SHP77 treated with DMSO at 0.1 percent for 48 hours (cell line): ENCODE measurements around the gene BTNL8.

Experiments
- DNase-seq: peaks from one replicate; lab custom pipeline; 2025; lab: John Stamatoyannopoulos, UW

Gene BTNL8

DNA sequence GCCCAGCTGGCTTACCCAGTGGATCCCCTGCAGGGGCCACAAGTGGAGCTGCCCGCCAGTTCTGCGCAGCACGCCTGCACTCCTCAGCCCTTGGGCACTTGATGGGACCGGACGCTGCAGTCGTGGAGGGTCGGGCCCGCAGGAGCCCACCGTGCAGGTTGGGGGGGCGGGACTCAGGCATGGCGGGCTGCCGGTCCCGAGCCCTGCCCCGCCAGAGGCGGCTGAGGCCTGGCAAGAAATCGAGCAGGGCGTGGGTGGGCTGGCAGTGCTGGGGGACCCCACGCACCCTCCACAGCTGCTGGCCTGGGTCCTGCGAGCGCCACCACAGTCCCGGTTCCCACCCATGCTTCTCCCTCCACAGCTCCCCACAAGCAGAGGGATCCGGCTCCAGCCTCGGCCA lies 70.4 kb downstream of the BTNL8 start:
- no peak for DNase-seq

DNA sequence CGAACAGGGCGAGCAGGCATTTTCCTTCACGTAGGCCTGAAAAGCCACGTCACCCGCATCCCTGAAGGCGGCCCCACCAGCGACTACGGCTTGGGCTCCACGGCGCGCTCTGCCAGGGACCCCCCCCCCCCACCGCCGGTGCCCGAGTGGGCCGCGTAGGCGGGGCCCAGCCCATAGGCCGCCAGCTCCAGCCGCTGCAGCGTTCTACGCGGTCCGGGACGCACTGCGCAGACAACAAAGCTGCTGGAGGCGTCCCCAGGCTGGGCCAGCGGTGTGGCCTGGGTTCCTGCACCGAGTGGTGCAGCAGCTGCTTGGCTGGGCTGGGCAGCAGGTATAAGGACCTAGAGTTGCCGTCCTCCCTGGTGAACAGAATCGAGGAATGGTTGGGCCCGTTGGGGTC lies 71.4 kb downstream of the BTNL8 start:
- DNase-seq, result no peak

DNA sequence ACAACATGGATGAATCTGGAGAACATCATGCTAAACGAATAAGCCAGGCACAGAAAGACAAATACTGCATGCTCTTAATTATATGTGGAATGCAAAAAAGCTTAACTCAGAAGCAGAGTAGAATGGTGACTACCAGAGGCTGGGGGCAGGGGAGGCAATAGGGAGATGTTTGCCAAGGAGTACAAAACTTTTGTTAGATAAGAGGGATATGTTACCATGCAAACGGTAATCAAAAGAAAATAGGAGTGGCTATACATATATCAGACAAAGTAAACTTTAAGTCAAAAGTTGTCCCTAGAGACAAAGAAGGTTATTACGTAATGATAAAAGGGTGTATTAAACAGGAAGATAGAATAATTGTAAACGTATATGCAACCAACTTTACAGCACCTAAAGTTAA lies 71.9 kb downstream of the BTNL8 start:
- no peak for DNase-seq

DNA sequence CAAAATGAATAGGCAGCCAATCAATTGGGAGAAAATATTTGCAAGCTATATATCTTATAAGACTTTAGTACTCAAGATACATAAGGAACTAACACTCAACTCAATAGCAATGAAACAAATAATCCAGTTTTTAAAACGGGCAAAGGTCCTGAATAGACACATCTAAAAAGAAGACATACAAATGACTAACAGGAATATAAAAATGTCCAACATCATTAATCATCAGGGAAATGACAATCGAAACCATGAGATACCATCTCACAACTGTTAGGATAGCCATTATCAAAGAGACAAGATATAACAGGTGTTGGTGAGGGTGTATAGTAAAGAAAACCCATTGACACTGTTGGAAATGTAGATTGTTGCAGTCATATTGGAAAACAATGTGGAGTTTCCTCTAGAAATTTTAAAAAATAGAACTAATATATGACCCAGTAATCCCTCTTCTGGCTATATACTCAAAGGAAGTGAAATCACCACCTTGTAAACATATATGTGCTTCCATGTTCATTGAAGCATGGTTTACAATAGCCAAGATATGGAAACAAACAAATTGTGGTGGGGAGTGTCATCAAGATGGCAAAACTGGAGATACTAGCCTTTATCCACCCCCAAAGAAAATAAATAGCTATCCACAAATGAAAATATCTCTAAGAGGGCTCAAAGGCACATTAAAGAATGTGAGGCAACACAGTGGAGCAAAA lies 75.8 kb downstream of the BTNL8 start:
- DNase-seq, result no peak

DNA sequence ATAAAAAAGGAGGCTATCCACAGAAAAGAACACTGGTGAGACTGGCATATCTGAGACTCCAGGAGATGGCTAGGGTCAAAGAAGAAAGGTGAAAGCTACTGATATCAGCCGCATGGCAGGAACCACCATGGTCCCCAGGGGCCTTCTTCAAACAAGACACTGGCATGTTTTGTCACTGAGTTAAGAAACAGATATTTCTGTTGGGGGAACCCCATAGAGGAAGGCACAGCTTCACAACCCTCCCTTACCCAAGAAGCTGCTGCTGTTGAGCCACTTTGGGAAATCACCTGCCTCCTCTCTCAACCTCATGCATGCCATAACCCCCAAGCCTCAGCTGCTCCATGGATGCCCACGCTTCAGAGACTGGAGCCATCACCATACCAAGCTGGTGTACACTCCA lies 76.4 kb downstream of the BTNL8 start:
- no peak for DNase-seq

DNA sequence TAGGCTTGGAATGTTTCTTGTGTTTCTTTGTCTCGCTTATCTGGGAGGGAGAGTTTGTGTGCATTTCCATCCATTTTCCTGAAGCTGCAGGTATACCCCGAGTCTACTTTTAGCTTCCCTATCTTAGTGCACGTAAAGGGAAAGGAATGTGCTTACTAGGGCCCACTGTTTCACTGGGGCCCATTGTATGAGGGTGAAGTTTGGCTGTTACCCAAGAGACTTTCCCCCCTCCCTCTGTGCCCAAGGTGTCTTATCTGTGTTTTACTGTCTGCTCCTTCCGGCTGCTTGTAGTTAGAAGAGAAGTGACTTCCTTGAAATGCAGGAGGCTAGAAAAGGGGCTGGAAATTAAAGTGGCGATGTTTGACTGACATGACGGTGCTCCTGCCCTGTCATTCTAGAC lies 77.6 kb downstream of the BTNL8 start:
- no peak for DNase-seq

DNA sequence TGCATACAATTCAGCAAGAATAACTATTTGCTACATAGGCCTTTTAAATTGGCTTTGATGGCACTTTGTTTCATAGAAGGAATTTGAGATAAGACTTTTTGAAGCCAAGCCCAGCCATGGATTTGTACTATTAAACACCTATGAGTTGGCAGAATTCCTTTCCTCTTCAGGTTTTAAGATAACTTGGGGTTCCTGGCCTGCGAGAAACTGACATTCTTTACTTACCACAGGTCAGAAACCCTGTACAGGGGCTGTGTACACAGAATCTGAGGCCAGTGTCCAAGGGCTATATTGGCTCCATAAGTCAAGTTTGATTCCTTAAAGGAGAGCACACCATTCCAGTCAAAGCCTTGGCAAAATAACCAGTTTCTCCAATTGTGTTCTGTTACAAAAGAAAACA lies 78.9 kb downstream of the BTNL8 start:
- no peak for DNase-seq

DNA sequence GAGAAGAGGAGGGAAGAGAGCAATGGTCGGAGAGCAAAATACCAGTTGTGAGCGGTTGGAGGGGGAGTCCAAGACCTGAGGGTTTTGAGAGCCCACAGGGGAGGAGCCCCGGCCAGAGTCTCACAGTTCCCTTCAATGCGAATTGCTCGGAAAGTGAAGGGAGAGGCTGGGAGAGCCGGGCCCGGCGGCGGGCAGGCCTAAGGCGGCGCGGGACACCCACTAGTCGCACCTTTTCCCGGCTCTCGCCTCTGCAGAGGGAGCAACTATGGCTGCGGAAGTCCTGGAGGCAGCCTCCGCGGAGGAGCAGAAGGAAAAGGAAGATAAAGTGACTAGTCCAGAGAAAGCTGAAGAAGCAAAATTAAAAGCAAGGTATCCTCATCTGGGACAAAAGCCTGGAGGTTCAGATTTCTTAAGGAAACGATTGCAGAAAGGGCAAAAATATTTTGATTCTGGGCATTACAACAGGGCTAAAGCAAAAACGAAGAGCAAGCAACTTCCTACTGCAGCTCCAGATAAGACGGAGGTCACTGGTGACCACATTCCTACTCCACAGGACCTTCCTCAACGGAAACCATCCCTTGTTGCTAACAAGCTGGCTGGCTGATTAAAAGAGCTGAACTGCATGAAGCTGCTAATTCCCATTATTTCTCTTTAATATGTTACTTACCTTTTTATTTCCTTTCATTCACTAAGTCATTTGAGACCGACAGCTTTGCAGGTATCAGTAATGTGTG lies 83.2 kb downstream of the BTNL8 start:
- no peak for DNase-seq

DNA sequence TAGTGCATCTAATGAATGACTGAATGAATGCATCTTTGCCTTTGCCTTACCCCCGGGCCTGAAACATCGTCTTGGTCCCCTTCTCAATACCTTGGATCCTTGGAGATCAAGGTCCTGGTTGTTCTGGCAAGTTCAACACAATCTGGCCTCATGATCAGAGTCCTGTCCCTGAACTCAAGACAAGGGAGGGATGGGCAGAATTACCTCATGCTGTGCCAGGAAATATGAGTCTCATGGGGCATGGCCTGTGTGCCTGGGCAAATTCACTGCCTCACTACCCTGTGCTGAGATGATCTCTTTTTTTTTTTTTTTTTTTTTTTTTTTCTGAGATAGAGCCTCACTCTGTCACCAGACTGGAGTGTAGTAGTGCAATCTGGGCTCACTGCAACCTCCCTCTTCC lies 89.1 kb downstream of the BTNL8 start:
- no peak for DNase-seq

DNA sequence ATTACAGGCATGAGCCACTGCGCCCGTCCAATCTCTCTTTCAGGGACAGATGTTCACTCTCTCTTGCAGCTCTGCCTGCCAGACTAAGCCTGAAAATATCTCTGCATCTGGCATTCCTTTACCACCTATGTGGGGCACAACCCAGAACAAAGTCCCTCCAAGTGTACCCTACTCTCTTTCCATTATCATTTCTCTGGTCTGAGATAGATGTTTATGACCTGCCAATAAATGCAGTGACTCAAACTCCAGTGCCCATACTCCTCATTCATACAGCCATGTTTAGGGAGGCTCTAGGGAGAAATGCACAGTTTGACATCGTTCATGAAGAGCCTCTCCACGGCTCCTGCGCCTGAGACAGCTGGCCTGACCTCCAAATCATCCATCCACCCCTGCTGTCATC lies 89.6 kb downstream of the BTNL8 start, which contains the start of gene BTNL3:
BTNL3 (plus strand) TSS at position 255 of the 400 bp plus-strand sequence. CDS start 183 bp downstream, outside the sequence.
- DNase-seq, result no peak

DNA sequence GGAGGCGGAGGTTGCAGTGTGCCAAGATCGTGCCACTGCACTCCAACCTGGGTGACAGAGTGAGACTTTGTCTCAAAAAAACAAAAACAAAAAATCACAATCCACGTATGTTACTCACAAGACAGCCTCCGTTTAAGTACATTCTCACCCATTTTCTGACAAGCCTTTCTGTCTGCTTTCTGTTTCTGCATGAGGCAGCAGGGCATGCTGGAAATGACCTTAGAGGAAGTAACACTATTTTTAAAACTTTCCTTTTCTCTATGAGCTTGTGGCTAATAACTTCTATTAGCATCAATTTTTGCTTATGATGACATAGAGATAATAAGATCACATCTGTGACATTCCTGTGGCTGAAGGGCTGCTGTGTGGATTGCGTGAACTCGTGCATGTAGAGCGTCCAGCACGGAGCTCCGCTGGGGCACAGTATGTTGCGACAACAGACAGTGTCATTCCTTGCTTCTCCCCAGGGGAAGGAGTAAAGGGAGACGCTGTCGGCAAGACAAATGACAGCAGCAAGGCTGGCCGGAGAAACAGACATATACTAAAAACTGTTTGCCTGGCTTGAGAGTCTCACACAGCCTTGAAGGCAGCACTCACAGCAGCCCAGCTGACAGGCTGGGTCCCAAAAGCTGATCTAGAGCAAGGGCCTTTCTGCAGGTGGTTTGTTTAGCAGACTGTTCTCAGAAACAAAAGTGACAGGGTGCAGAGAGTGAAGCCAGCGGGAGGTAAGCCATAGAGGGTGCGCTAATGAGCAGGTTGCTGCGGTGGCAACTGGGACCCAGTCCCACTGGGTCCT lies 91.3 kb downstream of the BTNL8 start:
- DNase-seq, result no peak

DNA sequence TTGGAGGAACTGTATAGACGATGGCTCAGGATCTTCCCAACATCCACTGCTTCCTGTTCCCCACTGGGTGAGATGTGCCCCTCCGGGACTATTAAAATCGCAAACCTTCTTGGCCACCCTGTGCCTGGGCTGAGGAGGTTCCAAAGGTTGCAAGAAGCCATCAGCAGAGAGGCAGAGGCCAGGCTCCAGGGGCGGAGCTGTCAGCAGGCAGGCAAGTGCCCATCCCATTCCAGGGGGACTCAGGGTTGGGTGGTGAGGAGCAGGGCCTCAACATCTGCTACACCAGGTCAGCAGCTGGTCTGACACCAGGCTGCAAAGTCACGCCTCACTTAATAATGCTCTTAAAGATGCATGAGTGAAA lies 91.9 kb downstream of the BTNL8 start:
- DNase-seq, result no peak
